ENCODE measurements around the gene RYR3.

DNA sequence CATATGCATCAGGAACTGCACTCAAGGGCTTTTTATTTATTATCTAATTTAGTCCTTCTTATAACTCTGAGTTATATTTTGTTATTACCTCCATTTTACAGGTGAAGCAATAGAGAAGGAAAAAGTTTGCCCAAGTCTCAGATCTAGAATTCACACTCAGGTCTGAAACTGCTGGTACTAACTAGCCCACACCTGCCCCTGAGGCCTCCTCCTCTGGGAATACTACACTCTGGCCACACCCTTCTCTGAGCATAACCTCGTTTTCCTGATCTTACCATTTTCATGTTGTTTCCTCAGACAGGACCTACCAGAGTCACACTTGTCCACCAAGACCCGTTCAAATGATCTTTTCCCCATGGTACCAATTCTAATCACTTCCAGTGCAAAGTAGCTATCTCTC is 563.4 kb downstream of the RYR3 start:
- TF ChIP-seq CTCF (IDR thresholded peaks at IDR 0.05; ENCODE audit: insufficient read depth, low read length, poor library complexity, severe bottlenecking): no peak
- TF ChIP-seq EZH2phosphoT487 (conservative IDR thresholded peaks at IDR 0.05; ENCODE audit: low read length): no peak

All from SU-DHL-6 (cell line).